Activated CD4-positive, CD25-positive, alpha-beta regulatory T cell treated with anti-CD3 and anti-CD28 coated beads, Interleukin-2, amount 50 U/mL, for 72 hours (primary cell): ENCODE results near the gene MYO1B.

Source experiments
- DNase-seq: peaks from one replicate; pipeline ENCODE4 v3.0.0; 2021

The MYO1B gene

GRCh38 chr2:191264647-191265081 lies 19.5 kb downstream of the MYO1B start:
- DNase-seq, result no peak

- no peak for DNase-seq
These were observed 20.3 kb downstream of the MYO1B start for GRCh38 chr2:191265311-191266170.

DNA sequence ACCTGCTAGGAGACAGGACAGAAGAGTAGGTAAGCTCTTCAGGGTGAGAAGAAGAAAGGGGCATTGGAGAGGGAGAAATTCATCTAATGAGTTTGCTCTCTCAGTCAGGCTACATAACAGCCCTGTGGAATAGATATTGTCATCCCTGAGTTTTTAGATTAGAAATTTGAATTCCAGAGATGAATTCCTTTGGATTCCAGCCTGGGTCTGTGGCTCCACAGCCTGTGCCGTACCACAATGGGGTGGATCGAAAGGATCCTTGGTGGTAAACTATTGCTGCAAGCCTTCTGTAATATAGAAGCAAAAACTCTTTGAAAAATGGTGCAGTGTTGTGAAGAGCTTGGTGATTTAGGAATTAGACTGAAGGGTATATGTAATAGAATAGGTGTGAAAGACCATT lies 21.0 kb downstream of the MYO1B start:
- no peak for DNase-seq

DNA sequence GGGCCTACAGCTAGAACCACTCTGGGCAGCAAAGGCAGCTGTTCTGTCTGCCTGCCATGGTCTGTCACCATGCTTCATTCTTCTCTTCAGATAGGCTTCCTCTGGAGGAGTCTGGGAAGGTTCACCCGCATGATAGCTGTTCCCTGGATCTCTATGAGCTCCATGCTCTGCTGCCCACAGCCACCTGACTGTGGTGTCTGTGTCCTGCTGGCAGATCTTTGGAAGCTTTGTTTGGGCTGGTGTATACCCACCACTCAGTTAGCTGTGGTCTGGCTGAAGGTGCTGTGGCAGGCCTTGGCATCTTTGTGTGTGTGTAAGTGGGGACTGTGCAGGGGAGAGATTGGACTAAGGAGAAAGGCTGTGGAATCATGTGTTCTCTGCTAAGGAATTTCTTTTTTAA lies 23.4 kb downstream of the MYO1B start:
- DNase-seq, result no peak

- no peak for DNase-seq
These were observed 25.3 kb downstream of the MYO1B start for GRCh38 chr2:191270306-191271161.

GRCh38 chr2:191272064-191272463 lies 26.9 kb downstream of the MYO1B start:
- no peak for DNase-seq

DNA sequence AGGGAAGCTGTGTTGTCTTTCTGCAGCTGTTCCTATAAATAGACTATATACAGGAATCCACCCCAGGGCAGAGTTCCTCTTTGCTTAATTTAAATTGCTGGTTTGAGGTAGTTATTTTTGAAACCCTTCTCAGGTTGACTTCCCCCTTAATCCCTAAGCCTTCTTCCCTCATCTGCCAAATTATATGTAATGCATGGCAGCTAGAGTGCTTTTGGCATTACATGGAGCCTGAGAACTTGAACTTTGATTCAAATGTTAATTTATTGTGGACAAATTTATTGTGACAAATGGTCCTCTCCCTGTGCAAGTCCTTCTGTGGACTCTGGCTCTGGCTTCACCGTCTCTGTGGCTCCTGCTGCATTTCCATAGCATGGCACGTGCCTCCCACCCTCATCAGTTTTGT lies 29.2 kb downstream of the MYO1B start:
- no peak for DNase-seq

GRCh38 chr2:191276792-191277465 lies 31.7 kb downstream of the MYO1B start:
- DNase-seq, result no peak

DNA sequence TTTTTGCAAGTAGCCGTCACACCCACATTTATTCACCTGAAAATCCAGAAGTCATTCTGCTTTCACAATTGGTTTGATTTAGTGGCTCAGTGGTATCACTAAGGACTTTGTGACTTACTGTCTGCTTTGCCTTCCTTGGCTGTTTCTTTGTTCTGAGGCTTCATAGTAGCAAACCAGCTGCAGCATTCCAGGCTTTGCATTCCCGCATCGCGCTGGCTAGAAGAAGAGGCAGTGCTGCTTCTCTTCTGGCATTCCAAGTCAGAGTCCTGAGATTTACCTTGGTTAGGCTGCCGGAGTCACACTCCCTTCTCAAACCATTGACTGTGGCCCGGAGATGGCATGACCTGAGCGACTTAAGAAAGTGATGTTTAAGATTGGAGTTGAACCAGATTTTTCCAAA lies 35.1 kb downstream of the MYO1B start:
- no peak for DNase-seq

- no peak for DNase-seq
These were observed 35.9 kb downstream of the MYO1B start for GRCh38 chr2:191280834-191281756.

GRCh38 chr2:191285252-191285651 lies 40.0 kb downstream of the MYO1B start:
- no peak for DNase-seq

DNA sequence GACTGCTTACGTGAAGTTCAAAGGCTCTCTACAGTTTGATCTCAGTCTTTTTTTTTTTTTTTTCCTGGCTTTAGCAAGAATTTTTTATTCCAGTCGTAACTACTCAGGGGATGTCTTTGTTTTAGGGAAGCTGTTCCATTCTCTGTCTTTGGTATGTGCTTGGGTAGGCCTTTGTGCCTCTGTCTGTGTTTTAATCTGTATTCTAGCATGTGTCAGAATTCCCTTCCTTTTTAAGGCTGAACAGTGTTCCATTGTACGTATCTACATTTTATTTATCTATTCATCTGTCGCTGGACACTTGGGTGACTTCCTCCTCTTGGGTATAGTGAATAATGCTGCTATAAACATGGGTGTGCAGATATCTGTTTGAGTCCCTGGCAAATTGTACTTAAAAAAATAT lies 42.6 kb downstream of the MYO1B start:
- DNase-seq, result no peak

DNA sequence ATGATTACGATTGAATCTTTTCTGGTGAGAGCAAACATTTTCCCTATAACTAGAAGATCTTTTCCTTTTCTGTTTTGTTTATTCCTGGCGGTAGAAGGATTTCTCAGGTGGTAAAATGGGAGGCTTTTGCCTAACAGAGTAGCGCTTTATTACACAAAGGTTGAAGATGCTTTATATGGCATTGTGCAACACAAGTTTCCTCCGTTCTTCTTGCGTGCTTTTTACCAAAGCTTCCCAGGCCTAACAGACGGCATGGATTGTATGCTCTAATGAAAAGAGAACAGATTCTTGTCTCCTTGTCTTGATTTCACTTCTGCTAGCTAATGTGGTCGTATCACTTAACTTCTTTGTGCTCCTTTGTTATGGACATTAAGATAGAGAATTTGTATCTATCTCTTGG lies 43.8 kb downstream of the MYO1B start:
- DNase-seq, result no peak

GRCh38 chr2:191291471-191291870 lies 46.3 kb downstream of the MYO1B start:
- DNase-seq, result no peak

- no peak for DNase-seq
These were observed 47.7 kb downstream of the MYO1B start for GRCh38 chr2:191292869-191293268.

DNA sequence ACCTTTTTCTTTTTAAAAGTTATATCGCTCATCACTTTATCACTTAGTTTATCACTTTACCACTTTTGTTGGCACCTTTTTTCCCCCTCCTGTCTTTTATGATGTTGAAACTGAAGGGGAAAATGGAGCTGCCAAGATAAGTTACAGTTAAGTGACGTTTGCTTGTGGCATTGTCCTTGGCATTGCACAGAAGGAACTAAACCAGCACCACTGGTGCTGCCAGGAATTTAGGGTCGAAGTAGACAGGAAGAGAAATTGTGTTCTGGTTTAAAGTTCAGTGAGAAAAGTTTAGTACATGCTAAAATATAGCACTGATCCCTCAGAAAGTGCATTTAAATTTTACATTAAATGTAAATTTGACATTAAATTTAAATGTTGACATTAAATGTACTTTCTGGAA lies 49.9 kb downstream of the MYO1B start:
- DNase-seq, result no peak

DNA sequence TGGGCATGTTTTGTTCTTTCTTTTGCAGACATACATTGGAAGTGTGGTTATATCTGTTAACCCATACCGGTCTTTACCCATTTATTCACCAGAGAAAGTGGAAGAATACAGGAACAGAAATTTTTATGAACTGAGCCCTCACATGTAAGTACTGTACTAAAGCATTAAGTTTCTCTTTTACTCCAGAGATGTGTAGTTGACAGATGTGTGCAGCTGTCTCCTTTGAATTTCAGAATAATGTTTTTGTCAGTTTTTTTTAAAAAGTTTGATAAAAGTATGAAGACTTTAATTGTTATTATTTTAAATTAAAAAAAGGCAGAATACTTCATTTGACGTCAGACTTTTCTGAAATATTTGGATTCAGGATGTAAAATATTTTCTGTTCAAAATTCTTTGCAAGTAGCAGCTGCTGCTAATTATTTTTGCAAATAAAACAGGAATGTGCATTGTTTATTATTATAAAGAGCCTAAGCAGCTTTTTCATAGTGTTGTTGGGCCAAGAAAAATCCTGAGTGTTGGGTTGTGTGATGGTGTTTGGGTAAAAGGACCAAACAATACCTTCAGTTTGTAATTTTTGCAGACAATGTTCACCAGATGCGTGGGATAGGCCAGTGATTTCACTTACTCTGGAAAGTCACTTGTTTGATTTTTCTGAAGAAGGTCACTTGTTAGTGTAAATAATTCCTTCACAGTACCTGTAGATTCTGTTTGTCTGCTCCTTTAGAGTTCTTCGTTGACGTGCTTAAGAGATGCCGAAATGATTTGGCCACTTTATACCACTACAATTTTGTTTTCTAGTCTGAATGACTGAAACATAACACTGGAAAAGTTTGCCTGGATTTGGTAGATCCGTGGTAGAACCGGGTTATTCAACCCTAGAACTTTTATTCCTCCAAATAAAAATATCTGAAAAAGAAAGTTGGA lies 51.1 kb downstream of the MYO1B start:
- DNase-seq, result no peak

DNA sequence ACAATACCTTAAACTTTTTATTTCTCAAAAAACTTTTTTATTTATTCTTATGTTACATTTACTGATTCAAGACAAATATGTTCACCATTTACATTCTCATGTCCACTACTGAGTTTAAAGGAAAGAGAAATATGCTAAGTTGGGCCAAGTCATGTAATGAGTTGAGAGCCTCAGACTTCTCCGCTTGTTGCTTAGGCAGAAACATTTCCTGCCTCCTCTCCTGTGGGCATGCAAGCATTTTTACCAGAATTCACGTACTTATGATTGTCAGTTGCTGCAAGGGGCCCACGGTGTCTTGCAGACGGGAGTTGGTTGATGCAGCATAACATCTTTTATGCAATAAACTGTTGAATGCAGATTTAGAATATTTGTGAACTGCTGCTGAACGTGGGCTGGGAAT lies 51.8 kb downstream of the MYO1B start:
- no peak for DNase-seq

- no peak for DNase-seq
These were observed 53.1 kb downstream of the MYO1B start for GRCh38 chr2:191298306-191298705.

DNA sequence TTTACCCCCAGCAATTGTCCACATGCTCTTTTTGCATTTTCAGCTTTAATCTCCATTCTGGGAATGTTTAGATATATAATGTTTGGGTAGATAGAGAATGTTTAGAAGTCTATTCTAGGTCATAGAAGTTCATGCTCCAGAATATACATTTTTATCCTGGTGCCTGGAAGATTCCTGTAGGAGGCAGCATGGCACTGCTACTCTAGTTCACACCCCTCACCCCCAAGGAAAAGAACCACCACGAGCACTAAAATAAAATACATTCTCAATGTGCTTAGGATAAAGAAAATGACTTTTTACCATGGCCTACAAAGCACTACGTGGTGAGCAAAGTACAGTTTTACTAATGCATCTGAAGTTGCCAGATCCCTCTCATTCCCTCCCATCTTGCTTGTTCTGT lies 53.8 kb downstream of the MYO1B start:
- DNase-seq, result no peak

GRCh38 chr2:191299866-191300265 lies 54.7 kb downstream of the MYO1B start:
- DNase-seq, result no peak
